Retinal pigment epithelial cell (primary cell): ENCODE measurements around the gene DUSP3.
A peak's percentile ranks its signal among the peaks of the same experiment; 100 is the strongest.
"Not testable (repeated sequence)": the region's sequence is repeated elsewhere in the genome, so short reads cannot be mapped to it uniquely, and the experiment has no call there.

ENCODE experiments used
- DNase-seq: peaks from one replicate; pipeline ENCODE4 v3.0.0-alpha.2; 2010; ENCODE audit warnings: low read depth
- H3K4me3 ChIP-seq: 2 replicates; pipeline ENCODE4 v1.5.1; 2011; ENCODE audit warnings: mild to moderate bottlenecking, low read length, control low read depth, moderate library complexity
- TF ChIP-seq, protein P1 (sequence below): conservative IDR thresholded peaks from 2 replicates; pipeline ENCODE4 v1.5.1; 2011; ENCODE audit warnings: low read depth, low read length, control low read depth, inconsistent platforms

DUSP3 gene

DNA sequence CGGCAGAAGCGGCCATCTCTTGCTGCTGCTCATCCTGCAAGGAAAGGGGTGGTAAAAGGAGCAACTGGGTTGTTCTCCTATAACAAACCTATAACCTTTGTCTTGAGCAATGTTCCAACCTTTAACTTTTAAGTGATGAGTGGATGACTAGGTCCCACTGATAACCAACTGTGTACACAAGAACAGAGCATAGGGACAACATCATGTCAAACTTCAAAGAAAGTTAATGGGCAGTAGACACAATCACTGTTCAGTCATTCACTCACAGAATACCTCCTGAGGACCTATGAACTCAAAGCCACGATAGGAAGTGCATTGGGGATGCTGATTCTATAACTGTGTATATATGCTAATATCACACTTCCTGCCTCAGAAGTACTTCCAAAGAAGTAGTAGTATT, 23.1 kb upstream of the DUSP3 start:
- no peak overlapping the region for H3K4me3 ChIP-seq
- DNase-seq = no peak
- TF ChIP-seq, protein P1, sequence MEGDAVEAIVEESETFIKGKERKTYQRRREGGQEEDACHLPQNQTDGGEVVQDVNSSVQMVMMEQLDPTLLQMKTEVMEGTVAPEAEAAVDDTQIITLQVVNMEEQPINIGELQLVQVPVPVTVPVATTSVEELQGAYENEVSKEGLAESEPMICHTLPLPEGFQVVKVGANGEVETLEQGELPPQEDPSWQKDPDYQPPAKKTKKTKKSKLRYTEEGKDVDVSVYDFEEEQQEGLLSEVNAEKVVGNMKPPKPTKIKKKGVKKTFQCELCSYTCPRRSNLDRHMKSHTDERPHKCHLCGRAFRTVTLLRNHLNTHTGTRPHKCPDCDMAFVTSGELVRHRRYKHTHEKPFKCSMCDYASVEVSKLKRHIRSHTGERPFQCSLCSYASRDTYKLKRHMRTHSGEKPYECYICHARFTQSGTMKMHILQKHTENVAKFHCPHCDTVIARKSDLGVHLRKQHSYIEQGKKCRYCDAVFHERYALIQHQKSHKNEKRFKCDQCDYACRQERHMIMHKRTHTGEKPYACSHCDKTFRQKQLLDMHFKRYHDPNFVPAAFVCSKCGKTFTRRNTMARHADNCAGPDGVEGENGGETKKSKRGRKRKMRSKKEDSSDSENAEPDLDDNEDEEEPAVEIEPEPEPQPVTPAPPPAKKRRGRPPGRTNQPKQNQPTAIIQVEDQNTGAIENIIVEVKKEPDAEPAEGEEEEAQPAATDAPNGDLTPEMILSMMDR = no peak

DNA sequence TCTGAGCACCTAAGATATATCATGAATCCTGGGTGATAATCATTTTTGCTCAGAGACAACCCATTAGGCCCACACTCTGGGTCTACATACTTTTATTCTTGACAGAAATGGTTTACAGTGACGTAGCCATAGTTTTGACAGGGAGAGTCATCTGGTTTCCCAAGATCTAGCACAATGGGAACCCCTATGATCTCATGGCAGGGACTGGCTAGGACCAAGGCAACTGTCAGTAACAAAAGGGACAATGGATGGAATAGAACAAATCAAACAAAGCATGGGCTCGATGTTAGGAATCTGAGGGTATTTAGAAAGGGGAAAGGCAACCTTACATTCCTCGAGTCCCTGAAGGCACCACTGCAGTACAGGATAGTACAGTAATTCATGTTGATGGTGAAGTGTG, 22.0 kb upstream of the DUSP3 start:
- DNase-seq = no peak
- TF ChIP-seq, protein P1 = no peak
- H3K4me3 ChIP-seq = no peak overlapping the region

DNA sequence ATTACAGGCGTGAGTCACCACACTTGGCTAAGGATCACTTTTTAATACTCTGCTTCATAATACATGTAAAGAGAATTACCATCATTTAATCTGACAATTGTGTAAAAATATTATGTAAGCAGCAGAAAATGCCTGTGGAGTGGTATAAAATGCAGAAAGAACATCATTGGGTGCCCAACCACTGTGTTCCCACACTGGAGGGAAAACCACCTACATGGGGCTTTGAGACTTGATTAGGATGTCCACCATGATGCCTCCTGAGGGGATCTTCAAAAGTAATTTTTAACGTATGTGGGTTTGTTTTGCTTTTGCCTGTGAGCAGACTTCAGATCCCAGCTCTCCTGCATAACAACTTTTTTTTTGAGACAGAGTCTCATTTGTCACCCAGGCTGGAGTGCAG, 20.3 kb upstream of the DUSP3 start:
- no peak for DNase-seq
- TF ChIP-seq, protein P1 = no peak
- H3K4me3 ChIP-seq = no peak overlapping the region

DNA sequence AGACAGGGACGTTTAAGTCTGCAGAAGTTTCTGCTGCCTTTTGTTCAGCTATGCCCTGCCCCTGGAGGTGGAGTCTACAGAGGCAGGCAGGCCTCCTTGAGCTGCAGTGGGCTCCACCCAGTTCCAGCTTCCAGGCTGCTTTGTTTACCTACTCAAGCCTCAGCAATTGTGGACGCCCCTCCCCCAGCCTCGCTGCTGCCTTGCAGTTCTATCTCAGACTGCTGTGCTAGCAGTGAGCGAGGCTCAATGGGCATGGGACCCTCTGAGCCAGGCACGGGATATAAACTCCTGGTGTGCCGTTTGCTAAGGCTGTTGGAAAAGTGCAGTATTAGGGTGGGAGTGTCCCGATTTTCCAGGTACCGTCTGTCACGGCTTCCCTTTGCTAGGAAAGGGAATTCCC, 19.2 kb upstream of the DUSP3 start:
- DNase-seq = not testable (repeated sequence)

DNA sequence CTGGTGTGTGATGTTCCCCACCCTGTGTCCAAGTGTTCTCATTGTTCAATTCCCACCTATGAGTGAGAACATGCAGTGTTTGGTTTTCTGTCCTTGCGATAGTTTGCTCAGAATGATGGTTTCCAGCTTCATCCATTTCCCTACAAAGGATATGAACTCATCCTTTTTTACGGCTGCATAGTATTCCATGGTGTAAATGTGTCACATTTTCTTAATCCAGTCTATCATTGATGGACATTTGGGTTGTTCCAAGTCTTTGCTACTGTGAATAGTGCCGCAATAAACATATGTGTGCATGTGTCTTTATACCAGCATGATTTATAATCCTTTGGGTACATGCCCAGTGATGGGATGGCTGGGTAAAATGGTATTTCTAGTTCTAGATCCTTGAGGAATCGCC, 13.9 kb upstream of the DUSP3 start:
- not testable (repeated sequence) for DNase-seq, H3K4me3 ChIP-seq

More for the DNA sequence above, 19.2 kb upstream of the DUSP3 start:
- not testable (repeated sequence) for H3K4me3 ChIP-seq

DNA sequence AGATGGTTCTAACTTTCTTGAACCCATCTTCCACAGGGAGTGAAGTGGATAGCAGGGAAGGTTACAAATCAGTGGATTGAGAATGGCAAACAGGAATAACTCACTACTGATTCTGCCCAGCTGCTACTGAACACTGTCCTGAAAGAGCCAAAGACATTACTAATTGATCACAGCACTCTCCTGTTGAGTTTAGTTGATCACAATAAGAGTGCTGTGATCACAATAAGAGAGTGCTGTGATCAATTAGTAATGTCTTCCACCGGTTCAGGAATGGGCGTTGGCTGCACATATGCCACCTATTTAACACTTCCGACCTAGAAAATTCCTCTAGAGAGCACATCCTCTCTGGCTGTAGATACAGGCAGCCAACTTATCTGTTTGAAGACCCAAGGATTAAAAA, 12.8 kb upstream of the DUSP3 start:
- DNase-seq = peak; percentile 34
- H3K4me3 ChIP-seq = no peak overlapping the region
- TF ChIP-seq, protein P1 = no peak

DNA sequence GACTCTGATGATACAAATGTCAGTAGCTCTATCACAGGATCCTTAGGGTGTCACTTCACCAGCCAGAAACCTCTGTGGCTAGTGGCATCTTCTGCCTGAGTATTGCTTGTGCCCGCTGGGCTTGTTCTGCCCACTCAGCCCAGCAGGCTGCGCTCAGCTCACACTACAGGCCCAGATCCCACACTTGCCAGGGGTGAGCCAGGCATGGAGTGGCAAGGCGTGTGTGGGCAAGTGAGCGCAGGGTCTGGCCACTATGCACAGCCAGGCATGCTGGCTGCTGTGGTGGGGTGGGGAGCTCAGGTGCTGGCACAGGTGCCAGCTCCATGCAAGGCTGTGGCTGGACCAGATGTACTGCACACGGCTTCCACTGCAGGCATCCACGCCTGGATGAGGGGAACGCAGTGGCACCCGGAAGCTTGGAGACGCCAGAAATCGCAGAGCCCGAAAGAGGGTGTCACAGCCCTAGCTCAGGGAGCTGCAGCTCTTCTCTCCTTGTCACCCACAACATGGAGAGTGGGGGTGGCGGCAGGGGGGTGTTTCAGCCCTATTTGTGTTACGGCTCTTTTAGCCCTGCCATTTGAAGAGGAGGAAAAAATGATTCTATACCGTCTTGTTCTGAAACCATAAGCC, 11.6 kb upstream of the DUSP3 start:
- TF ChIP-seq, protein P1 = peak; percentile 40
- H3K4me3 ChIP-seq = no peak overlapping the region
- DNase-seq = no peak

DNA sequence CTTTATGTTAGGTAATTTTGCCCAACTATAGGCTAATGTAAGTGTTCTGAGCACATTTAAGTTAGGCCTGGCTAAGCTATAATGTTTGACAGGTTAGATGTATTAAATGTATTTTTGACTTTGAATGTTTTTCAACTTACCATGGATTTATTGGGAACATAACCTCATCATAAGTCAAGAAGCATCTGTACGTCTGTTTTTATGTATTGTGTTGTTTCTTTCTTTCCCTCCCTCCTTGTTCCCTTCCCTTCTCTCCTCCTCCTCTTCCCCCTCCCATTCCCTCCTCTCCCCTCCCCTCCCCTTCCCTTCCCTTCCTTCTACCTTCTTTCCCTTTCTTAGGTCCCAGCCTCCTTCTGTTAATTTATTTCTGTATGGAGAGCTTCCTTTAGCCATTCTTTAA, 10.7 kb upstream of the DUSP3 start:
- TF ChIP-seq, protein P1 = no peak
- DNase-seq = no peak
- H3K4me3 ChIP-seq = no peak overlapping the region
